Heart right ventricle (tissue), 16 donors: Measurements from ENCODE around the gene RTTN. TPM values are rescaled to one million over a fixed set of nuclear protein-coding genes. Genes with fewer than 3 reads are reported as not detected.

Source experiments
- ATAC-seq, 8 donors: fragments of 200-7000 bp; cut with Tn5 transposase; one replicate each; pipeline ENCODE4 v1.9.1; 2020; ENCODE audit warnings: mild to moderate bottlenecking in 8 of 8, moderate library complexity in 8 of 8, moderate number of reproducible peaks in 1 of 8
- DNase-seq, 2 donors: peaks; one replicate each; pipeline ENCODE4 v3.0.0-alpha.2; 2020
- H3K27ac ChIP-seq, 10 donors: fragments of 200-600 bp; sonication (generic) in 2 of 10; one replicate each; pipeline versions ENCODE4 v1.5.0 to v1.8.0; 2020 to 2022; ENCODE audit warnings: mild to moderate bottlenecking in 3 of 10
- H3K27me3 ChIP-seq, 7 donors: fragments of 200-600 bp; one replicate each; pipeline ENCODE4 v1.8.0; 2021 to 2022; ENCODE audit warnings: mild to moderate bottlenecking in 2 of 7
- H3K36me3 ChIP-seq, 9 donors: fragments of 200-600 bp; sonication (generic) in 1 of 9; one replicate each; pipeline versions ENCODE4 v1.5.0 to v1.8.0; 2020 to 2022; ENCODE audit warnings: mild to moderate bottlenecking in 2 of 9
- H3K4me1 ChIP-seq, 9 donors: fragments of 200-600 bp; sonication (generic) in 1 of 9; one replicate each; pipeline versions ENCODE4 v1.5.0 to v1.8.0; 2020 to 2022; ENCODE audit warnings: mild to moderate bottlenecking in 4 of 9
- H3K4me3 ChIP-seq, 10 donors: fragments of 200-600 bp; sonication (generic) in 2 of 10; one replicate each; pipeline versions ENCODE4 v1.5.0 to v1.8.0; 2020 to 2022; ENCODE audit warnings: mild to moderate bottlenecking in 7 of 10, moderate library complexity in 2 of 10
- H3K9me3 ChIP-seq, 11 donors: fragments of 200-600 bp in 10 of 11; sonication (generic) in 2 of 11; one replicate each; pipeline versions ENCODE4 v1.5.0 to v1.8.0; 2013 to 2022; ENCODE audit warnings: mild to moderate bottlenecking in 2 of 11, control low read depth in 1 of 11, moderate library complexity in 1 of 11
- CTCF ChIP-seq, 9 donors: fragments of 200-600 bp; sonication (generic) in 2 of 9; IDR thresholded peaks; one replicate each; pipeline versions ENCODE4 v1.5.0 to v1.8.0; 2021 to 2022; ENCODE audit warnings: antibody characterized with exemption in 9 of 9, mild to moderate bottlenecking in 5 of 9, moderate library complexity in 1 of 9
- WGBS, 2 donors: extraction: QIAGEN DNeasy Blood & Tissue Kit; methylation state at CpG; one replicate each; pipeline ENCODE4 v1.1.7; 2013; ENCODE audit warnings: inconsistent platforms in 1 of 2; 5-methylcytosine and 5-hydroxymethylcytosine counted together
- intact Hi-C, 10 donors: fragments of 100-400 bp; cut with DNase I; formaldehyde crosslinking; loops; one replicate each; pipeline versions ENCODE4 v1.11.1 to v1.14.2; 2022
- polyA plus RNA-seq, 2 donors: library from polyadenylated mRNA; stranded (reverse); fragments of 200-250 nt; gene quantifications; one replicate each; pipeline ENCODE4 v1.2.3, GENCODE V29; 2013
- total RNA-seq, 10 donors: library from RNA; stranded (reverse); fragmentation: NEBNext Ultra II Directional in 3 of 10; extraction: Animal tissue kit (Norgen Biotek cat#: 25700) in 3 of 10; gene quantifications; one replicate each; pipeline versions ENCODE4 v1.2.1 to v1.2.4, GENCODE V29; 2021 to 2023
- donor health status: Arrhythmogenic right ventricular cardiomyopathy.
- donor health status: ischemic (EF 13 %, LVEDD 7.1; RV severe dilation, severe dysfunction).
- donor health status: healthy with polysubstance abuse.
- donor health status: DM: no; HTN: yes; CAD: no.
- donor health status: DM: no; HTN: no; CAD: no.
- donor health status: ischemic (EF 25% LVEDD 6.9; RV normal size, moderate dysfunction).
- donor health status: ischemic (EF 25% LVEDD 5.7; RV mildly dilated, moderate dysfunction).
- donor health status: healthy.
- donor health status: DM: yes; HTN: yes; CAD: no.
- donor health status: Ischemic cardiomyopathy.
- donor health status: ischemic (EF 35%, LVEDD 5.7; RV mildly dilated, moderate dysfunction).
- donor health status: nonischemic (EF 11% LVEDD 7.7; RV severe dilation, severe dysfunction).
- donor health status: DM: yes; HTN: yes; CAD: no.
- donor health status: PGD.
- donor health status: ischemic (EF 29% LVEDD 5.4; RV normal size, mild dysfunction).
- donor health status: nonischemic (EF 23%, LVEDD 6.1; RV moderate dilation, normal function).

The RTTN gene
- total and polyA plus RNA-seq, 12 donors = 3.5 to 15.7 (median 9.4) TPM

- ATAC-seq (no peak), DNase-seq (no peak)
- Histone ChIP-seq H3K9me3 (no peaks in the 10 kb centered on the region), H3K36me3 (no peaks in the 10 kb centered on the region), H3K4me1 (peaks cover 0 to 20% (median 0%) of the 10 kb centered on the region in 9 donors), H3K27me3 (no peaks in the 10 kb centered on the region), H3K27ac (no peak overlapping the region), H3K4me3 (no peak overlapping the region)
- TF ChIP-seq CTCF (IDR thresholded peaks at IDR 0.05) = no peak
- 86 to 89% methylated on average over 3 of the region's 3 CpGs for WGBS, 2 donors
- intact Hi-C loops = no loop called here
Observed at GRCh38 chr18:69961718-69962117, 243.8 kb downstream of the RTTN start.

- H3K9me3 ChIP-seq = no peaks in the 10 kb centered on the region
- WGBS, 2 donors = 92 to 93% methylated on average over 5 of the region's 5 CpGs
- H3K36me3 ChIP-seq = no peaks in the 10 kb centered on the region
- ATAC-seq (no peak), DNase-seq (no peak)
- intact Hi-C loops = no loop called here
- peak overlapping the region in 1 of 10 donors; percentile 67 for H3K27ac ChIP-seq
- H3K27me3 ChIP-seq = no peaks in the 10 kb centered on the region
- H3K4me3 ChIP-seq = no peak overlapping the region
- no peak for TF ChIP-seq CTCF (IDR thresholded peaks at IDR 0.05)
- H3K4me1 ChIP-seq = peaks cover 0 to 20% (median 0%) of the 10 kb centered on the region in 9 donors
Observed at GRCh38 chr18:69958422-69958821, 247.1 kb downstream of the RTTN start.

GRCh38 chr18:69957747-69958146 is 247.7 kb downstream of the RTTN start:
- TF ChIP-seq CTCF (IDR thresholded peaks at IDR 0.05) = no peak
- WGBS, 2 donors = 96 to 97% methylated on average over 3 of the region's 3 CpGs
- no peak for ATAC-seq
- peak overlapping the region in 1 of 10 donors; percentile 67 for H3K27ac ChIP-seq
- DNase-seq = no peak
- intact Hi-C loops = no loop called here
- H3K27me3 ChIP-seq = no peaks in the 10 kb centered on the region
- H3K9me3 ChIP-seq = peaks cover 0 to 5% (median 0%) of the 10 kb centered on the region in 11 donors
- H3K4me1 ChIP-seq = peaks cover 0 to 20% (median 0%) of the 10 kb centered on the region in 9 donors
- no peak overlapping the region for H3K4me3 ChIP-seq
- no peaks in the 10 kb centered on the region for H3K36me3 ChIP-seq

- Histone ChIP-seq H3K27ac (peak overlapping the region in 1 of 10 donors; percentile 67), H3K4me1 (peaks cover 0 to 20% (median 0%) of the 10 kb centered on the region in 9 donors), H3K4me3 (peak overlapping the region in 1 of 10 donors; percentile 35), H3K27me3 (no peaks in the 10 kb centered on the region), H3K9me3 (peaks cover 0 to 5% (median 0%) of the 10 kb centered on the region in 11 donors), H3K36me3 (no peaks in the 10 kb centered on the region)
- WGBS, 2 donors = 70 to 71% methylated on average over 20 of the region's 20 CpGs
- ATAC-seq (no peak), DNase-seq (no peak)
- intact Hi-C loops = no loop called here
- TF ChIP-seq CTCF (IDR thresholded peaks at IDR 0.05) = no peak
Observed at GRCh38 chr18:69956665-69957620, 248.5 kb downstream of the RTTN start.
